Measurements from ENCODE around the gene P2RX3. TPM values are rescaled to one million over a fixed set of nuclear protein-coding genes. Genes with fewer than 3 reads are reported as not detected.

P2RX3 gene
- total RNA-seq, 2 donors from 2014 or later = not detected

DNA sequence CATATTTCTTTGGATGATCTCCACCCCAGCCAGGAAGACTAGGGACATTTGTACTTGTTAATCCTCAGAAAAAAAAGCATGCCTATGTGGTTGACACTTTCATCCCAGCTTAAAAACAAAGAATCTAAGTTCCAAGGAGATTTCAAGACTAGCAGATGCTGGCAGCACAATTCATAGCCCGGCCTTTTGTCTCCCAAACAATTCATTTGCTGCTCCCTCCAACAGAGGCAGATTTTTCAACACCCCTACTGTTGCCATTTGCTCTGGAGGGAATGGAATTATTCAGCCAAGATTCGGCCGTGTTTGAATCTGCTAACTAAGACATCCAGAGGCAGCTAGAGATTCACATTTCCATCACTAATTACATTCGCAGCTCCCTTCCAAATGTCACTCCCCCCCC lies 15.3 kb downstream of the P2RX3 start:
- Histone ChIP-seq H3K4me3 (ENCODE audit: low read length) (no peak overlapping the region), H3K9me3 (ENCODE audit: control insufficient read depth, low read length) (no peaks in the 10 kb centered on the region), H3K27me3 (ENCODE audit: control insufficient read depth, insufficient read depth, low read length, poor library complexity, severe bottlenecking) (peaks cover 4% of the 10 kb centered on the region), H3K36me3 (ENCODE audit: control insufficient read depth, insufficient read depth, low read length) (no peaks in the 10 kb centered on the region), H3K4me1 (ENCODE audit: control insufficient read depth, insufficient read depth, low read length) (no peaks in the 10 kb centered on the region), H3K9ac (ENCODE audit: extremely low read depth, low read length, poor library complexity, severe bottlenecking) (no peak overlapping the region), H3K27ac (ENCODE audit: low read depth, low read length) (peak overlapping the region; percentile 54)
- no peak for DNase-seq
- no peaks in the 10 kb centered on the region for H3K36me3 Mint-ChIP-seq (ENCODE audit: low read depth)
- H3K4me1 Mint-ChIP-seq = peaks cover 14% of the 10 kb centered on the region
- TF ChIP-seq CTCF (conservative IDR thresholded peaks at IDR 0.05) = no peak
- H3K27ac Mint-ChIP-seq = no peak overlapping the region
- 54 to 73% methylated on average over 1 to 4 of the region's 4 CpGs for WGBS, 2 experiments (ENCODE audit: insufficient coverage in 1 of 2, insufficient read length in 1 of 2)
- peaks cover 3% of the 10 kb centered on the region for H3K9me3 Mint-ChIP-seq
- peaks cover 24% of the 10 kb centered on the region for H3K27me3 Mint-ChIP-seq (ENCODE audit: insufficient read depth)
- H3K4me3 Mint-ChIP-seq = no peak overlapping the region

- no peaks in the 10 kb centered on the region for H3K4me1 ChIP-seq (ENCODE audit: control insufficient read depth, insufficient read depth, low read length)
- no peak overlapping the region for H3K27ac Mint-ChIP-seq
- H3K4me3 ChIP-seq (ENCODE audit: low read length) = no peak overlapping the region
- no peaks in the 10 kb centered on the region for H3K36me3 ChIP-seq (ENCODE audit: control insufficient read depth, insufficient read depth, low read length)
- no peak overlapping the region for H3K4me3 Mint-ChIP-seq
- WGBS, 2 experiments (ENCODE audit: insufficient coverage in 1 of 2, insufficient read length in 1 of 2) = 86 to 87% methylated on average over 4 of the region's 4 CpGs
- TF ChIP-seq CTCF (conservative IDR thresholded peaks at IDR 0.05) = no peak
- no peak overlapping the region for H3K9ac ChIP-seq (ENCODE audit: extremely low read depth, low read length, poor library complexity, severe bottlenecking)
- H3K4me1 Mint-ChIP-seq = peaks cover 17% of the 10 kb centered on the region
- peaks cover 1% of the 10 kb centered on the region for H3K27me3 ChIP-seq (ENCODE audit: control insufficient read depth, insufficient read depth, low read length, poor library complexity, severe bottlenecking)
- H3K9me3 Mint-ChIP-seq = peaks cover 3% of the 10 kb centered on the region
- H3K27me3 Mint-ChIP-seq (ENCODE audit: insufficient read depth) = peaks cover 20% of the 10 kb centered on the region
- H3K9me3 ChIP-seq (ENCODE audit: control insufficient read depth, low read length) = no peaks in the 10 kb centered on the region
- DNase-seq = no peak
- no peaks in the 10 kb centered on the region for H3K36me3 Mint-ChIP-seq (ENCODE audit: low read depth)
- no peak overlapping the region for H3K27ac ChIP-seq (ENCODE audit: low read depth, low read length)
Observed at GRCh38 chr11:57353852-57354251, 15.7 kb downstream of the P2RX3 start.

DNA sequence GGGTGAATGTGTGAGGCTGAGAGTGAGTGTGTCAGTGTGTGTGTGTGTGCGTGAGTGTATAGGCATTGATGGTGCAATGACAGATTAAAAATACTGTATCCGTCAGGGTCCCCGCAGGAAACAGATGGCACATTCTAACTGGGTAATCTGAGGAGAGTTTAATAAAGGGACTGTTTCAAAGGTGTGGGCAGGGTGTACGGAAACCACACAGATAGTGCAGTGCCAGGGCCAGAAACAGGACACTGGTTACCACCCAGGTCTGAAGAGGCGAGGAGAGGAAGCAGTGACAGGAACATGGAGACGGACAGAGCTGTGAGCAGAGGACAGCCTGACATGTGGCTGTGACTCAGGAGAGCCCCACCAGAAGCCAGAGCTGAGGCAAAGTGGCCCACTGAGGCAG lies 16.5 kb downstream of the P2RX3 start:
- Mint-ChIP-seq H3K27me3 (ENCODE audit: insufficient read depth) (peaks cover 20% of the 10 kb centered on the region), H3K9me3 (peaks cover 3% of the 10 kb centered on the region), H3K4me1 (peaks cover 23% of the 10 kb centered on the region), H3K36me3 (ENCODE audit: low read depth) (no peaks in the 10 kb centered on the region), H3K27ac (no peak overlapping the region), H3K4me3 (no peak overlapping the region)
- H3K9ac ChIP-seq (ENCODE audit: extremely low read depth, low read length, poor library complexity, severe bottlenecking) = no peak overlapping the region
- no peaks in the 10 kb centered on the region for H3K27me3 ChIP-seq (ENCODE audit: control insufficient read depth, insufficient read depth, low read length, poor library complexity, severe bottlenecking)
- no peak for DNase-seq
- H3K9me3 ChIP-seq (ENCODE audit: control insufficient read depth, low read length) = no peaks in the 10 kb centered on the region
- no peaks in the 10 kb centered on the region for H3K36me3 ChIP-seq (ENCODE audit: control insufficient read depth, insufficient read depth, low read length)
- peaks cover 5% of the 10 kb centered on the region for H3K4me1 ChIP-seq (ENCODE audit: control insufficient read depth, insufficient read depth, low read length)
- TF ChIP-seq CTCF (conservative IDR thresholded peaks at IDR 0.05) = no peak
- WGBS, 2 experiments (ENCODE audit: insufficient coverage in 1 of 2, insufficient read length in 1 of 2) = 92 to 97% methylated on average over 6 of the region's 6 CpGs
- H3K4me3 ChIP-seq (ENCODE audit: low read length) = no peak overlapping the region
- no peak overlapping the region for H3K27ac ChIP-seq (ENCODE audit: low read depth, low read length)

Measured in endodermal cell (in vitro differentiated cells).